ENCODE data around the gene CLDND1.
"Not testable (repeated sequence)": the region's sequence is repeated elsewhere in the genome, so short reads cannot be mapped to it uniquely, and the experiment has no call there.

The CLDND1 gene
- total RNA-seq = 78.4 to 393 reads per million in 2 donors

GRCh38 chr3:98522544-98523281 lies at the start of gene CLDND1:
Gene CLDND1, minus strand, starts transcription at chr3:98522902. Its CDS starts 1,478 bp downstream, at chr3:98521424.
- DNase-seq = peak; percentile 91

- DNase-seq = no peak
These were observed 45.7 kb upstream of the CLDND1 start for GRCh38 chr3:98568402-98568801.

GRCh38 chr3:98567666-98568270 lies 45.1 kb upstream of the CLDND1 start:
- no peak for DNase-seq

- no peak for DNase-seq
These were observed 43.1 kb upstream of the CLDND1 start for GRCh38 chr3:98565843-98566242.

GRCh38 chr3:98565237-98565643 lies 42.5 kb upstream of the CLDND1 start:
- DNase-seq = no peak

- DNase-seq = peak; percentile 15
These were observed 41.7 kb upstream of the CLDND1 start for GRCh38 chr3:98564282-98565005.

GRCh38 chr3:98563661-98564281 lies 41.1 kb upstream of the CLDND1 start:
- DNase-seq = peak; percentile 33

GRCh38 chr3:98561727-98562521 lies 39.2 kb upstream of the CLDND1 start:
- no peak for DNase-seq

GRCh38 chr3:98560911-98561310 lies 38.2 kb upstream of the CLDND1 start:
- no peak for DNase-seq

GRCh38 chr3:98559769-98560168 lies 37.1 kb upstream of the CLDND1 start:
- not testable (repeated sequence) for DNase-seq

GRCh38 chr3:98558100-98558827 lies 35.6 kb upstream of the CLDND1 start:
- DNase-seq = no peak

GRCh38 chr3:98557324-98558010 lies 34.8 kb upstream of the CLDND1 start:
- no peak for DNase-seq

- DNase-seq = peak; percentile 28
These were observed 33.7 kb upstream of the CLDND1 start for GRCh38 chr3:98556164-98557130.

GRCh38 chr3:98555025-98555379 lies 32.3 kb upstream of the CLDND1 start:
- no peak for DNase-seq

- no peak for DNase-seq
These were observed 31.9 kb upstream of the CLDND1 start for GRCh38 chr3:98554580-98554979.

GRCh38 chr3:98553753-98554152 lies 31.1 kb upstream of the CLDND1 start:
- no peak for DNase-seq

- DNase-seq = no peak
These were observed 30.4 kb upstream of the CLDND1 start for GRCh38 chr3:98553021-98553563.

- DNase-seq = no peak
These were observed 29.7 kb upstream of the CLDND1 start for GRCh38 chr3:98552232-98553020.

- no peak for DNase-seq
These were observed 29.1 kb upstream of the CLDND1 start for GRCh38 chr3:98551754-98552153.

All from T-helper 9 cell (primary cell).